Thoracic aorta (tissue), 2 donors: ENCODE data around the gene GATB. TPM values are rescaled to one million over a fixed set of nuclear protein-coding genes. Genes with fewer than 3 reads are reported as not detected.

ENCODE experiments used
- ATAC-seq: fragments of 150-250 bp; one replicate; pipeline ENCODE4 v1.8.0; 2017; ENCODE audit warnings: low read depth; ENCODE audit not compliant: insufficient number of reproducible peaks, low FRiP score
- DNase-seq: peaks from one replicate; pipeline ENCODE4 v3.0.0-alpha.2; 2020; ENCODE audit warnings: low spot score
- H3K27ac ChIP-seq, 2 donors: fragments of 200-600 bp; sonication (generic); 1 replicate in 1 of 2; 2 replicates in 1 of 2; pipeline ENCODE4 v1.5.1; 2016; ENCODE audit warnings: mild to moderate bottlenecking in 2 of 2, moderate library complexity in 2 of 2
- H3K27me3 ChIP-seq: fragments of 200-600 bp; sonication (generic); replicated peaks from 2 replicates; pipeline ENCODE4 v1.6.0; 2016; ENCODE audit warnings: mild to moderate bottlenecking; ENCODE audit not compliant: insufficient read depth
- H3K36me3 ChIP-seq: fragments of 200-600 bp; sonication (generic); one replicate; pipeline ENCODE4 v1.5.1; 2016
- H3K4me1 ChIP-seq, 2 donors: fragments of 200-600 bp; sonication (generic); 1 replicate in 1 of 2; 2 replicates in 1 of 2; pipeline versions ENCODE4 v1.5.1 to v1.6.0; 2016; ENCODE audit warnings: low read depth in 2 of 2, mild to moderate bottlenecking in 1 of 2; ENCODE audit not compliant: control insufficient read depth in 1 of 2
- H3K4me3 ChIP-seq: fragments of 200-600 bp; sonication (generic); 2 replicates; pipeline ENCODE4 v1.5.1; 2016; ENCODE audit warnings: mild to moderate bottlenecking
- H3K9me3 ChIP-seq: fragments of 200-600 bp; sonication (generic); 2 replicates; pipeline ENCODE4 v1.5.1; 2016
- CTCF ChIP-seq: fragments of 200-600 bp; sonication (generic); IDR thresholded peaks from one replicate; pipeline ENCODE4 v1.5.1; 2019; ENCODE audit warnings: antibody characterized with exemption
- total RNA-seq, 2 donors: library from RNA; depleted of rRNA; stranded (reverse); fragments of >200 nt; gene quantifications; one replicate each; pipeline versions ENCODE4 v1.1.0 to v1.2.3, GENCODE V29; 2016

GATB gene
- total RNA-seq, 2 donors from 2014 or later, result 7.7 to 27.2 TPM

DNA sequence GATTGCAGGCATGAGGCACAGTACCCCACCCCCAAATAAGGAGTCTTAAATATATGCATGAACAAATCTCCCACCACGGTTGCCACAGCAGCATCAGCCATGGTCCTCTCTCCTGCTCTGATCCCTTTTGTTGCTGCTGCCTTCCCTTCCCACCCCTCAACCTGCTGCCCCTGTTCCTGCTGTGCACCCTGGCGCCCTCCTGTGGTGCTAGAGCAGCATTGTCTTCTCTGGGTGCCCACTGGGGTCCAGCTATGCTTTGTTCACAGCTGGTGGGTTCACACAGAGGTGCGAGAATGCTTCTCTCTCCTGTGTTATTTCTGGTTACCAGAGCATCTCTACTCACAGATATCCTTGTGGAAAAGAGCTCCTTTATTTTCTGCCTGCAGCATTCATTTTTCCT lies 116.2 kb downstream of the GATB start:
- ATAC-seq (no peak), DNase-seq (no peak)
- Histone ChIP-seq H3K9me3 (no peaks in the 10 kb centered on the region), H3K4me1 (no peaks in the 10 kb centered on the region), H3K27ac (no peak overlapping the region), H3K4me3 (no peak overlapping the region), H3K36me3 (no peaks in the 10 kb centered on the region), H3K27me3 (no peaks in the 10 kb centered on the region)
- TF ChIP-seq CTCF, result no peak

DNA sequence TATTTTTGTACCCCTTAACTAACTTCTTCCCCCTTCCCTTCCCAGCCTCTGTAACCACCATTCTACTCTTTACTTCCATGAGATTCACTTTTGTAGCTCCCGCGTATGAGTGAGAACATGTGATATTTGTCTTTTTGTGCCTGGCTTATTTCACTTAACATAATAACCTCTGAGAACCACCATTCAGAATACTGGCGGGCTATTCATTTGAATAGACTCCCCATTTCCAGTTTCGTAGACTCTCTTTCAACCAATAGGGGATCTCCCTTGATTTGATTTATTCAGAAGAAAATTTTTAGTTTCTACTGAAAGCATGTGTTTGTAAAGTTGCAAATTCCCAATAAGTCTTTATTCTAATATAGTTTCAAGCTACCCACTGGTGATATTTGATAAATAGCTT lies 117.2 kb downstream of the GATB start:
- DNase-seq (no peak), ATAC-seq (no peak)
- Histone ChIP-seq H3K27me3 (no peaks in the 10 kb centered on the region), H3K4me1 (no peaks in the 10 kb centered on the region), H3K36me3 (no peaks in the 10 kb centered on the region), H3K9me3 (no peaks in the 10 kb centered on the region), H3K27ac (no peak overlapping the region), H3K4me3 (no peak overlapping the region)
- TF ChIP-seq CTCF, result no peak

- H3K36me3 ChIP-seq, result no peaks in the 10 kb centered on the region
- H3K4me3 ChIP-seq, result no peak overlapping the region
- no peaks in the 10 kb centered on the region for H3K9me3 ChIP-seq
- TF ChIP-seq CTCF, result no peak
- ATAC-seq (no peak), DNase-seq (no peak)
- H3K27ac ChIP-seq, result no peak overlapping the region
- H3K27me3 ChIP-seq, result no peaks in the 10 kb centered on the region
- H3K4me1 ChIP-seq, result no peaks in the 10 kb centered on the region
These were observed 118.8 kb downstream of the GATB start for GRCh38 chr4:151641983-151642382.

DNA sequence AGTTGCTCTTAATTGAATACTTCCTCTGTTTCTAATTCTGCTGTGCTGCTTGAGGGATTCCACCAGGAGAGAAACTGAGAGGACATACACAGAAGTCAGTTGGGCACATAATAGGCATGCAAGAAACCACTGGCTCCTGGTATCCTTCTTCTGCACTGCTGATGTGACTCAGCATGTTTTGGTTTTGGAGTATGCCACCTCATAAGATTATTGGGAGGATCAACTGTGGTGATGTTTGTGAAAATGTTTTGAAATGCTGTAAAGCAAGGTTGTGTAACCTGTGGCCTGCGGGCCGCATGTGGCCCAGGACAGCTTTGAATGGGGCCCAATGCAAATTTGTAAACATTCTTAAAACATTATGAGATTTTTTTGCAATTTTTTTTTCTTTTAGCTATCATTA lies 119.6 kb downstream of the GATB start:
- no peak for ATAC-seq
- TF ChIP-seq CTCF, result no peak
- no peaks in the 10 kb centered on the region for H3K4me1 ChIP-seq
- H3K27me3 ChIP-seq, result no peaks in the 10 kb centered on the region
- H3K4me3 ChIP-seq, result no peak overlapping the region
- no peaks in the 10 kb centered on the region for H3K9me3 ChIP-seq
- no peak overlapping the region for H3K27ac ChIP-seq
- DNase-seq, result no peak
- H3K36me3 ChIP-seq, result no peaks in the 10 kb centered on the region

DNA sequence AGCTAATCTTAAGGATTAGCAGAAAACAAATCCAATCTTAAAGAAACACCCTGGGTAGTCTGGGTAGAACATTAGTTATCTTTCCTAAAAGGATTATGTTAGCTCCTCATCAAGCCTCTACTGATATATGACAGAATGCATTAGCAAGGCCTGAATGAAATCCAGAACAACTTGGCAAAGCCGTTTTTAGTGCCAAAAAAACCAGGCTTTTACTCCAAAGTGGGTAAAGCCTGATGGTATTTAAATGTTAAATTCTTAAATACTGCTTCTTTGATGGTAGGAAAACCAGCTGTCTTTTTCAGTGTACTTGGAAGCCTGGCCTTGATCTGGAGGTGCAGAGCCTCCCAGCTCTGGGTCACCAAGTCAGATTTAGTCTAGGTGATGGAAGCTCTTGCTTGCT lies 120.4 kb downstream of the GATB start:
- ATAC-seq, result no peak
- no peaks in the 10 kb centered on the region for H3K9me3 ChIP-seq
- no peak overlapping the region for H3K27ac ChIP-seq
- no peaks in the 10 kb centered on the region for H3K4me1 ChIP-seq
- no peak for TF ChIP-seq CTCF
- H3K36me3 ChIP-seq, result no peaks in the 10 kb centered on the region
- DNase-seq, result no peak
- no peak overlapping the region for H3K4me3 ChIP-seq
- H3K27me3 ChIP-seq, result no peaks in the 10 kb centered on the region
